GM18909 (cell line): ENCODE results near the gene KCNMB2.
"Not testable (repeated sequence)": the region's sequence is repeated elsewhere in the genome, so short reads cannot be mapped to it uniquely, and the experiment has no call there.

Source experiments
- ATAC-seq: cut with Tn5 transposase; IDR thresholded peaks from one replicate; pipeline ENCODE4 v1.9.1; 2021; ENCODE audit warnings: mild to moderate bottlenecking; ENCODE audit not compliant: unreplicated experiment, poor library complexity

The KCNMB2 gene

DNA sequence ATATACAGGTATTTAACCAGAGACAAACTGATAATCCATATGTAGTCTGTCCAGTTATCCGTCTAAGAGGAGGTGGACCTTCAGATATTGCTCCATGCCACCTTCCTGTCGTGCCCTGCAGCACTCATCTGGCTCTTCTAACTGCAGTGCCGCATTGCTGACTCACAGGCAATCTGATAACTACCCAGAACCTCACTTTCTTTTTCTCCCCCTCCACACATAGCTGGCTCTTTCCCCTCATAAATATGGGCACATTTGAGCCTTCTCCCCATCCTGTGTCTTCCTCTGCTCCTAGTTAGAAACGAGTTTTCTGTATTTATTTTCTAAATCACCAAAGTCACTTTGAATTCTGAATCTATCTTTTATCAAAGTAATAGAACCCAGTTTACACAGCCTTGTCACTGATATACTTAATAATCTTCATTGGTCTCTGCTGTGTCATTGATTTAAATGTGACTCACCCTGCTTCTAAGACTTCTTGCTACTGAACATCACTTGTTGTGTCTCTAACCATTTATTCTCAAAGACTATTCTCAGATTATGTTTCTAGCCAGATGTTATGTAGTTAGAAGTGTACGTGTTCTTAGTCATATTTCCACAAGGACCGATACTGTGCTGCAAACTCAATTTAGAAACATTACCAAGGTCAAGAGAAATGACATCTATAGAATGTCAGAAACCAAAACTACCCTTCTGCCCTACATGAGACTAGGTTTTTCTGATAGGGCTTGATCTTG lies 17.4 kb upstream of the KCNMB2 start:
- peak; percentile 87 for ATAC-seq

DNA sequence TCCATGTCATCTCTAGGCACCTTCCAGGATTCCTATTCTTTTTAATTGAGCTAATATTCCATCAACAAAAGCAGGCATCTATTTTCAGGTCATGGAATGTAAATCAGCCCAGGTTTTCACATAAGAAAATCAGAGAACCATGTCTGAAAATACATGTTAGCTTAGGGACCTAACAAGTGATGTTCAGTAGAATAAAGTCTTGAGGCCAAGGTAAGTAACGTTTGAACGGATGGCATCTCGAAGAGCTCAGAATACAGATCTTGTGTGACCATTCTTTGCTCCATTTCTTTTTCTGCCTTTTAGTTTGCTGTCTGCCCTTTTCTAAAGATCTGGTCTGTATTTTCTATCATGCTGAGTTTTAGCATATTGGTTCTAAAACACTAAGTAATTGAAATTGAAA lies 16.5 kb upstream of the KCNMB2 start:
- ATAC-seq = no peak

DNA sequence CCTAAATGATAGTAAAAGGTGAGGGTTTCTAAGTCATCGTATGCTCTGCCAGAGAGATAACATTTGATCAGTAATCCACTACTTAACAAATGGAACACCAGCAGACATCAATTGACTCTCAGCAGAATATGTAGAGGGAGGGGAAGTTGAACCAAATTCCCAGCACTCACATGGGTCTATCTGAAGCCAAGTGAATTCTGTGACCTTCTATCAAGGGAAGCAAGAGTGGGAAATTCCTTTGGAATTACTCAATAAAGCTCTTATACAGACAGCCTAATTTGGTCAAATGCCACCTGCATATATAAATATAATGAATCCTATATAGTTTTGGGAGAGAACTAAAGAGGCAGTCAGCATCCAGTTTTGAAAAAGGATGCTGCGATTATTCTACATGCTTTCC lies 15.8 kb upstream of the KCNMB2 start:
- ATAC-seq = no peak

GRCh38 chr3:178522200-178523052 lies 13.8 kb upstream of the KCNMB2 start:
- peak; percentile 26 for ATAC-seq

GRCh38 chr3:178525251-178525650 lies 11.0 kb upstream of the KCNMB2 start:
- no peak for ATAC-seq

DNA sequence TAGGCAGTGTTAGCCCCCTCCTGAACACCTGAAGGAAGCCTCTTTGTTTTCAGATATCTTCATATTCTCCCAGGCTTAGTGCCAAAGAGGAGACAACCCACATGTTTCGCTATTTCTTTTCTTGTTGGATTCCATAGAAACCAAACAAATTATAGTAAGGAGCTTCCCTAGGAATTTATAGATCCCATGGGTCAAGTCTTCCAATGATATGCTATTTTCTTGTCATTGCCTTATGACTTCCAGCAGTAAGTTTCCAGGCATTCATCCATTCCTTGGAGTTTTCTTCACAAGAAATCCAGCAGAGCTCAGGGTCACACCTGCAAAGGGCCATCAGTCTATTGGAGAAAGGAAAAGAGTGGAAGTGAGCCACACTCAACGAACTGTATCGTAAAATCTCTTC lies 9.9 kb upstream of the KCNMB2 start:
- no peak for ATAC-seq

- ATAC-seq = no peak
Observed at GRCh38 chr3:178527981-178528380, 8.3 kb upstream of the KCNMB2 start.

- no peak for ATAC-seq
Observed at GRCh38 chr3:178529606-178530225, 6.5 kb upstream of the KCNMB2 start.

DNA sequence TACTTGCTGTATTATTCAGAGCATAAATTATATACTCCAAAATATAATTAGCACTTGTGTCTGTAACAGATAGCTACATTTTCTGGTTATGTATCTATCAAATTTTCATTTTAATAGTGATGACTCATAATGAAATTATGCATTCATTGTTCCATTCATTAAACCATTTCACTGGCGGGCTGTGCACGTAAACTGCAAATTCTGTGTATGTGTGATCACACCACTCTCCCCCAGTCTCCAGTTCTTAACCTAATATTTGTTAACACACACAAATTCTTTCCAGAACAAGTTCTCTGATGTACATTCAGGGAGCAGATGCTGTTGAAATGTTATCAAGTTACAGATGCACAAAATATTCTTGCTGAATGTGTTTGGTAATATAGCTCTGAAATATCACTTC lies 3.8 kb upstream of the KCNMB2 start:
- ATAC-seq = peak; percentile 50

DNA sequence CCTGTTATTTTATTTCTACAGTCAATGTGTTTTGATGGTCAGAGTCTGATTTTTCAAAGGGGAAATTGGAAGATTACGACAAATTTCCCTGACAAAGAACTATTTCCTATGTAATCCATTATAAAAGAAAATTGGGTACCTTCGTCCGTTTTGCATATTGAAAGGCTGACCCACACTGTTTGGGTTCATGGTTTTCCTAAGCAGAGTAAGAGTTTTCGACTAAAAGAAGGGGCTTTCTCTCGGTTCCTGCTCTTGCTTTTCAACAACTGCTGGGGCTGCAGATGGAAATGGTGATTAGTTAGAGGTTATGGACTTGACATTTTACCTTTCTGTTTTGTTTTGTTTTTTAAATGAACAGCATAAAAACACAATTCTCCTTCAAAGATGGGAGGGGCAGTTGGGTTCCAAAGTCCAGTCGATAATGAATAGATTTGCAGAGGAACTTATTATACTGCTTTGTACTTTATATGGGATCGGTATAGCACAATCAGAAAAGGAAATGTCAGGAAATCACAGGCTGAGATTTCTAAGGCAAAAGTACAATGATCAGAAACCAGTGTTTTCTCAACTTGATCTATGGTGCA lies 978 bp downstream of the KCNMB2 start:
- no peak for ATAC-seq

GRCh38 chr3:178538056-178538455 lies 1.8 kb downstream of the KCNMB2 start:
- ATAC-seq = no peak

DNA sequence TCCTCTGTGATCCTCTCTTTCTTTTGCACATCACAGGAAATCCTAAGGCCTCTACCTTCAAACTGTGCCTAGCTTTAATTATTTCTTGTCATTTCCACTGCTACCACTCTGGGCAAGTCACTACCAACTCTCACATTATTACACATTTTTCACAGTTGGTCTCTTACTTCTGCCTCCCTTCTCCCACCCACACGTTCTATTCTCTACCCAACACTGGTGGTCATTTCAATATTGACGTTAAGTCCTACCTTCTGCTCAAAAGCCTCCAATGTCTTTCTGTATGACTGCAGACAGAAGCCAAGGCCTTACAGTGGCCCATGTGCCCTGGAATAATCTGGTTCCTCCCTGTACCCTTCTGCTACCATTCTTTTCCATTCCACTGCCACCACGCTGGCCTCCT lies 3.9 kb downstream of the KCNMB2 start:
- ATAC-seq = no peak

- no peak for ATAC-seq
Observed at GRCh38 chr3:178545337-178545736, 9.1 kb downstream of the KCNMB2 start.

- ATAC-seq = no peak
Observed at GRCh38 chr3:178546079-178546478, 9.8 kb downstream of the KCNMB2 start.

DNA sequence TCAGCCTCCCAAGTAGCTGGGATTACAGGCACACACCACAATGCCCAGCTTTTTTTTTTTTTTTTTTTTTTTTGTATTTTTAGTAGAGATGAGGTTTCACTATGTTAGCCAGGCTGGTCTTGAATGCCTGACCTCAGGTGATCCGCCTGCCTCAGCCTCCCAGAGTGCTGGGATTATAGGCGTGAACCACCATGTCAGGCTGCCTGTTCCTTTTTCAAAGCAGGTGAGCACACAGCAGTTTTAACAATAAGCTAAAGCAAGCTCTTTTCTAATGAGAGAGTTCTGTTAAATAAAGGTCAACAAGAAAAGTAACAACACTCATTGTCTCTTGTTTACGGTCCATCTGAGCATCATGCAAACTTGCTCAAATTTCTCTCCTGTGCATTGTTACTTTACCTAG lies 13.2 kb downstream of the KCNMB2 start:
- not testable (repeated sequence) for ATAC-seq

GRCh38 chr3:178551916-178552321 lies 15.7 kb downstream of the KCNMB2 start:
- no peak for ATAC-seq

DNA sequence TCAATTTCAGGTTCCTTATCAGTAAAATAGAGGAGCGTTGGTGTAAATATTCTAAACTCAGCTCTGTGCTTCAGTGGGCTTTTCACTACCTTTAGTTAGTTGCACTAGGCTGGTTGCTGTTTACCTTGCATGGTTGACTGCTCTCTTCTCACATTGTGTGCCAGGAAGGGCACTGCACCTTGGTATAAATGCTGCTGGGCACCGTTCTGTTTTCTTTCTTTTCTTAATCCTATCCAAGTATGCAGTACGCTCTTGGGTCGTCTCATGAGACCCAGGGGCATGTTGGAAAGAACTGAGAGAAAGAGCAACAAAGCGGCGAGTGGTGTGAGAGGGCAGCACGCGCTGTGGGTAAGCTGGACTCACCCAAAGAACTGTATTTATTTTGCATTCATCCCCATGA lies 22.4 kb downstream of the KCNMB2 start:
- ATAC-seq = peak; percentile 47

- ATAC-seq = no peak
Observed at GRCh38 chr3:178560759-178561158, 24.5 kb downstream of the KCNMB2 start.

DNA sequence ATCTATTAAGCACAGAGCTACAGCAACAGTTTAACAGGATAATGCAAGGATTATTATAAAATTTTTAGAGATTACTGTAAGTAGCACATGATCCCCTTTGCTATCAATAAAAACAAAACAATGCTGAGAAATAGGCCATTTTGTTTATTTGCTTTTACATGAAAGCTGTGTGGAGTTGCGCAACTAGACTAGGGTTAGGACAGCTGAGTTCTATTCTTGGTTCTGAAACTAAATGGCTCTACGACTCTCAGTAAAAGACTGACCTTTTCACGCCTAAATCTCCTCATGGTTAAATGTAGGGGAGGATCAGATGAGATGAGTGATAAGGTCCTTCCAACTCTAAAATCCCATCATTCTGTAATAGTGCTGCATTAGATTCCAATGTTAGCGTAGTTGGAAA lies 25.0 kb downstream of the KCNMB2 start:
- no peak for ATAC-seq

GRCh38 chr3:178562143-178562946 lies 26.1 kb downstream of the KCNMB2 start:
- ATAC-seq = no peak
